A673 (cell line): ENCODE results near the gene RPS26.
"Not testable (repeated sequence)": the region's sequence is repeated elsewhere in the genome, so short reads cannot be mapped to it uniquely, and the experiment has no call there.

Experiments used
- EZH2 ChIP-seq: fragments of 200-600 bp; sonication (generic); IDR thresholded peaks from 2 replicates; pipeline ENCODE4 v1.6.1; 2017; ENCODE audit warnings: borderline replicate concordance, low read depth, mild to moderate bottlenecking, mixed read lengths, antibody characterized with exemption, low read length; ENCODE audit not compliant: poor library complexity, severe bottlenecking
- TF ChIP-seq, protein P1 (sequence below): fragments of 300-800, 200-600 bp; sonication (generic); conservative IDR thresholded peaks from 2 replicates; pipeline ENCODE4 v1.5.1; 2017; ENCODE audit warnings: low read depth, mild to moderate bottlenecking, antibody characterized with exemption, low read length, moderate library complexity, mixed read lengths

DNA sequence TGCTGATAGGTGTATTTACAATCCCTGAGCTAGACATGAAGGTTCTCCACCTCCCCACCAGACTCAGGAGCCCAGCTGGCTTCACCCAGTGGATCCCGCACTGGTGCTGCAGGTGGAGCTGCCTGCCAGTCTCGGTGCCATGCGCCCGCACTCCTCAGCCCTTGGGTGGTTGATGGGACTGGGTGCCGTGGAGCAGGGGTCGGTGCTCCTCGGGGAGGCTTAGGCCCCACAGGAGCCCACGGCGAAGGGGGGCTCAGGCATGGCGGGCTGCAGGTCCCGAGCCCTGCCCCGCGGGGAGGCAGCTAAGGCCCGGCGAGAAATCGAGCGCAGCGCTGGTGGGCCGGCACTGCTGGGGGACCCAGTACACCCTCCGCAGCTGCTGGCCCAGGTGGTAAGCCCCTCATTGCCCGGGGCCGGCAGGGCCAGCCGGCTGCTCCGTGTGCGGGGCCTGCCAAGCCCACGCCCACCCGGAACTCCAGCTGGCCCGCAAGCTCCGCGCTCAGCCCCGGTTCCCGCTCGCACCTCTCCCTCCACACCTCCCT, 41.6 kb upstream of the RPS26 start:
- TF ChIP-seq, protein P1, sequence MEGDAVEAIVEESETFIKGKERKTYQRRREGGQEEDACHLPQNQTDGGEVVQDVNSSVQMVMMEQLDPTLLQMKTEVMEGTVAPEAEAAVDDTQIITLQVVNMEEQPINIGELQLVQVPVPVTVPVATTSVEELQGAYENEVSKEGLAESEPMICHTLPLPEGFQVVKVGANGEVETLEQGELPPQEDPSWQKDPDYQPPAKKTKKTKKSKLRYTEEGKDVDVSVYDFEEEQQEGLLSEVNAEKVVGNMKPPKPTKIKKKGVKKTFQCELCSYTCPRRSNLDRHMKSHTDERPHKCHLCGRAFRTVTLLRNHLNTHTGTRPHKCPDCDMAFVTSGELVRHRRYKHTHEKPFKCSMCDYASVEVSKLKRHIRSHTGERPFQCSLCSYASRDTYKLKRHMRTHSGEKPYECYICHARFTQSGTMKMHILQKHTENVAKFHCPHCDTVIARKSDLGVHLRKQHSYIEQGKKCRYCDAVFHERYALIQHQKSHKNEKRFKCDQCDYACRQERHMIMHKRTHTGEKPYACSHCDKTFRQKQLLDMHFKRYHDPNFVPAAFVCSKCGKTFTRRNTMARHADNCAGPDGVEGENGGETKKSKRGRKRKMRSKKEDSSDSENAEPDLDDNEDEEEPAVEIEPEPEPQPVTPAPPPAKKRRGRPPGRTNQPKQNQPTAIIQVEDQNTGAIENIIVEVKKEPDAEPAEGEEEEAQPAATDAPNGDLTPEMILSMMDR = not testable (repeated sequence)
- TF ChIP-seq EZH2 = not testable (repeated sequence)
